SU-DHL-6 (cell line): ENCODE results near the gene DEPDC1B.

Experiments used
- H2AFZ ChIP-seq: fragments of 200-600 bp; sonication (generic); 2 replicates; pipeline ENCODE4 v1.6.1; 2014; ENCODE audit warnings: low read depth, mild to moderate bottlenecking, moderate library complexity, mixed read lengths, antibody characterized with exemption, low read length; ENCODE audit not compliant: severe bottlenecking
- H3F3A ChIP-seq: fragments of 200-600 bp; shearing (Covaris generic); 2 replicates; pipeline ENCODE4 v1.6.0; 2016; ENCODE audit warnings: antibody characterized with exemption, mild to moderate bottlenecking; ENCODE audit not compliant: insufficient read depth
- H3K27ac ChIP-seq: fragments of 200-600 bp; sonication (generic); 2 replicates; pipeline ENCODE4 v1.5.1; 2016; ENCODE audit warnings: low read depth, mild to moderate bottlenecking, low read length, moderate library complexity, mixed read lengths
- H3K27me3 ChIP-seq: fragments of 200-600 bp; sonication (generic), shearing (Covaris generic); 2 replicates; pipeline ENCODE4 v1.6.0; 2014; ENCODE audit warnings: mild to moderate bottlenecking, low read length
- H3K36me3 ChIP-seq: fragments of 200-600 bp; sonication (generic); 2 replicates; pipeline ENCODE4 v1.6.1; 2014; ENCODE audit warnings: mild to moderate bottlenecking, low read length, mixed read lengths
- H3K4me2 ChIP-seq: fragments of 300-600, 200-600 bp; shearing (Covaris generic), sonication (generic); 2 replicates; pipeline ENCODE4 v1.6.0; 2014; ENCODE audit warnings: low read length, low read depth, mild to moderate bottlenecking; ENCODE audit not compliant: poor library complexity, severe bottlenecking
- H3K4me3 ChIP-seq: fragments of 200-600 bp; sonication (generic); 2 replicates; pipeline ENCODE4 v1.5.1; 2014; ENCODE audit warnings: antibody characterized with exemption, low read length, mild to moderate bottlenecking, mixed read lengths; ENCODE audit not compliant: insufficient read depth, poor library complexity, severe bottlenecking
- H3K79me2 ChIP-seq: fragments of 200-600 bp; sonication (generic); 2 replicates; pipeline ENCODE4 v1.6.1; 2014; ENCODE audit warnings: mild to moderate bottlenecking, low read length, moderate library complexity; ENCODE audit not compliant: insufficient read depth
- H3K9ac ChIP-seq: fragments of 200-600 bp; sonication (generic); 2 replicates; pipeline ENCODE4 v1.7.0; 2014; ENCODE audit warnings: mild to moderate bottlenecking, low read length
- H3K9me2 ChIP-seq: fragments of 200-600 bp; sonication (generic); replicated peaks from 2 replicates; pipeline ENCODE4 v1.6.1; 2014; ENCODE audit warnings: low read length; ENCODE audit not compliant: insufficient read depth
- H3K9me3 ChIP-seq: fragments of 200-600 bp; sonication (generic); 2 replicates; pipeline ENCODE4 v1.6.1; 2014; ENCODE audit warnings: low read length, mixed read lengths; ENCODE audit not compliant: insufficient read depth
- H4K20me1 ChIP-seq: fragments of 200-600 bp; sonication (generic); 2 replicates; pipeline ENCODE4 v1.6.1; 2014; ENCODE audit warnings: low read depth, mild to moderate bottlenecking, antibody characterized with exemption, low read length, moderate library complexity, mixed read lengths
- CTCF ChIP-seq: fragments of 200-600 bp; sonication (generic); IDR thresholded peaks from one replicate; pipeline ENCODE4 v1.5.1; 2017; ENCODE audit warnings: antibody characterized with exemption, mild to moderate bottlenecking, low read length, moderate library complexity; ENCODE audit not compliant: insufficient read depth, poor library complexity, severe bottlenecking
- EZH2phosphoT487 ChIP-seq: fragments of 200-600 bp; sonication (generic), shearing (Covaris generic); conservative IDR thresholded peaks from 2 replicates; pipeline ENCODE4 v1.6.1; 2018; ENCODE audit warnings: mild to moderate bottlenecking, antibody characterized with exemption, low read length, moderate library complexity, mixed read lengths

DEPDC1B gene

DNA sequence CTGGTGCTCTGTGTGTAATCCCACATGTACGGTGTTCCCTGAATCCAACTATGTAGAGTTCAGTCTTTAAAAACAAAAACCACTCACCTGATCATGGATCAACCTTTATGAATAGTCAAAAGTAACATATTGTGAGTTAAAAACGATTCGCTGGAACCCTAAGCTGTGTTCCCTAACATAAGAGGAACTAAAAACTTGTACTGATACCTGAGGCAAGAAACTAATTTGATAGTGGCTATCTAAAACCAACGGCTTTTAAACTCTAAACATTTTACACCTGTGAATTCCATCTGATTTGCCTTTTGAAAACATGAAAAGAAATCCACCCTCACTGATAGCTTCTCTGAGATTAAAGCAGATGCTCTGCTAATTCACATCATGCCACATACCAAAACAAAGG lies 101.5 kb downstream of the DEPDC1B start:
- Histone ChIP-seq H3F3A (0 out of 2 replicates have a peak, but pooled peaks cover 7% of the 10 kb centered on the region), H4K20me1 (no peaks in the 10 kb centered on the region), H3K27me3 (no peaks in the 10 kb centered on the region), H3K9ac (no peak overlapping the region), H3K9me2 (no peaks in the 10 kb centered on the region), H3K4me3 (no peak overlapping the region), H2AFZ (no peak overlapping the region), H3K27ac (no peak overlapping the region), H3K36me3 (peaks cover 10% of the 10 kb centered on the region; the same call in 1 of the 2 replicates), H3K4me2 (no peak overlapping the region), H3K9me3 (no peaks in the 10 kb centered on the region), H3K79me2 (no peaks in the 10 kb centered on the region)
- TF ChIP-seq CTCF (no peak), EZH2phosphoT487 (no peak)

- no peak for TF ChIP-seq CTCF
- TF ChIP-seq EZH2phosphoT487 = no peak
- no peak overlapping the region for H3K4me3 ChIP-seq
- H3F3A ChIP-seq = 0 out of 2 replicates have a peak, but pooled peaks cover 7% of the 10 kb centered on the region
- no peak overlapping the region; the same call in 1 of the 2 replicates for H3K27ac ChIP-seq
- H2AFZ ChIP-seq = no peak overlapping the region
- H3K9ac ChIP-seq = no peak overlapping the region
- no peaks in the 10 kb centered on the region for H4K20me1 ChIP-seq
- no peaks in the 10 kb centered on the region for H3K79me2 ChIP-seq
- H3K9me2 ChIP-seq = no peaks in the 10 kb centered on the region
- no peaks in the 10 kb centered on the region for H3K27me3 ChIP-seq
- peaks cover 10% of the 10 kb centered on the region; the same call in 1 of the 2 replicates for H3K36me3 ChIP-seq
- H3K4me2 ChIP-seq = no peak overlapping the region
- H3K9me3 ChIP-seq = no peaks in the 10 kb centered on the region
Measured at GRCh38 chr5:60597572-60598320, 102.2 kb downstream of the DEPDC1B start.

DNA sequence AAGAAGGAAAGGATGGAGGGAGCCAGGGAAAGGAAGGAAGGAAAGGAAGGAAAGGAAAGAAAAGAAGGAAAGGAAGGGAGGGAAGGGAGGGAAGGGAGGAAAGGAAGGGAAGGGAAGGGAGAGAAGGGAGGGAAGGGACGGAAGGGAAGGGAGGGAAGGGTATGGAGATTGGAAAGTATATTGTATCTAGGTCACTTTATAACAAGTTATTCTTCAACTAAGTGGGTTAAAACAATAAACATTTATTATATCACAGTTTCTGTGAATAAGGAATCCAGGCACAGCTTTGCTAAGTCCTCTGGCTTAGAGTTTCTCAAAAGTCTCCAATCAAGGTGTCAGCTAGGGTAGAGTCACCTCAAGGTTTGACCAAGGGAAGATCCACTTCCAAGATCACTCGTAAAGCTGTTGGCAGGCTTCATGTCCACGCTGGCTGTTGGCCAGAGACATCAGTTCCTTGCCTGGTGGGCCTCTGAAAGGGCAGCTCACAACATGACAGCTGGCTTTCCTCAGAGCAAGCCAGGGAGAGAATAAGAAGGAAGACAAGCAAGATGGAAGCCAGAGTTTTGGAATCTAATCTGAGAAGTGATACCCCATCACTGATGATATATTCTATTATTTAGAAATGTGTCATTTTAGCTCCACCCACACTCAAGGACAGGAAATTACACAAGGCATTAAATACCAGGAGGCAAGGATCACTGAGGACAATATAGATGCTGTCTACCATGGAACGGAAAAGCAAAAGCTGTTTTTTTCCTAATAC lies 105.1 kb downstream of the DEPDC1B start:
- Histone ChIP-seq H3K4me3 (no peak overlapping the region), H2AFZ (no peak overlapping the region), H3K36me3 (peaks cover 10% of the 10 kb centered on the region; the same call in 1 of the 2 replicates), H3K79me2 (no peaks in the 10 kb centered on the region), H3K4me2 (no peak overlapping the region), H3F3A (0 out of 2 replicates have a peak, but pooled peaks cover 7% of the 10 kb centered on the region), H3K27me3 (no peaks in the 10 kb centered on the region), H4K20me1 (no peaks in the 10 kb centered on the region), H3K9me2 (no peaks in the 10 kb centered on the region), H3K27ac (no peak overlapping the region), H3K9me3 (no peaks in the 10 kb centered on the region), H3K9ac (no peak overlapping the region)
- TF ChIP-seq CTCF (no peak), EZH2phosphoT487 (no peak)
